A549 (cell line): Measurements from ENCODE around the gene LAMC3. TPM values are rescaled to one million over a fixed set of nuclear protein-coding genes. Genes with fewer than 3 reads are reported as not detected.

ENCODE experiments used
- ATAC-seq, 2 experiments: fragments of 200-7000 bp in 1 of 2; fragments of >200 bp in 1 of 2; cut with Nextera tagmentation in 1 of 2; cut with Tn5 transposase in 1 of 2; 3 replicates each; pipeline versions ENCODE4 v1.8.0 to v1.9.1; 2018 to 2020; ENCODE audit warnings: mild to moderate bottlenecking in 1 of 2, moderate library complexity in 1 of 2
- CTCF ChIA-PET: fragments of 300-600 bp; sonication (Branson Sonifier 250); formaldehyde crosslinking; extraction: SDS; loops from one replicate; lab custom pipeline; 2021; ENCODE audit warnings: antibody characterized with exemption, inconsistent platforms; lab: Yijun Ruan, JAX
- POLR2A ChIA-PET: fragments of 350-600 bp; formaldehyde crosslinking; extraction: SDS; loops from one replicate; lab custom pipeline; 2021; ENCODE audit warnings: antibody characterized with exemption, inconsistent platforms; lab: Yijun Ruan, JAX
- DNase-seq, 2 experiments: peaks; one replicate each; pipeline versions ENCODE4 v3.0.0 to v3.0.0-alpha.2; 2011 to 2016; ENCODE audit warnings: low read depth in 1 of 2, low spot score in 1 of 2
- FAIRE-seq: peaks from 2 replicates; lab custom pipeline; 2011; peaks lifted over from hg19 to GRCh38; lab: Jason Lieb, UNC
- H3K27ac ChIP-seq, 2 experiments: fragments of >200 bp; sonication (Bioruptor Twin); formaldehyde crosslinking; 3 replicates each; pipeline ENCODE4 v1.5.1; 2016 to 2017
- H3K4me1 ChIP-seq: fragments of >200 bp; sonication (Bioruptor Twin); formaldehyde crosslinking; 3 replicates; pipeline ENCODE4 v1.6.1; 2016
- H3K4me2 ChIP-seq: fragments of >200 bp; sonication (Bioruptor Twin); formaldehyde crosslinking; 3 replicates; pipeline ENCODE4 v1.6.1; 2016
- H3K4me3 ChIP-seq: fragments of >200 bp; sonication (Bioruptor Twin); formaldehyde crosslinking; 3 replicates; pipeline ENCODE4 v1.5.1; 2016
- H3K9me3 ChIP-seq: fragments of >200 bp; sonication (Bioruptor Twin); formaldehyde crosslinking; 3 replicates; pipeline ENCODE4 v1.6.1; 2016
- BHLHE40 ChIP-seq: IDR thresholded peaks from 2 replicates; pipeline ENCODE4 v1.6.1; 2012; ENCODE audit warnings: low read depth, low read length, inconsistent platforms
- CBX2 ChIP-seq: fragments of 200-600 bp; sonication (generic); IDR thresholded peaks from 2 replicates; pipeline ENCODE4 v1.6.1; 2016; ENCODE audit warnings: low read depth, mild to moderate bottlenecking, borderline replicate concordance
- CEBPB ChIP-seq, 2 experiments: fragments of >200 bp in 1 of 2; sonication (Bioruptor Twin) in 1 of 2; formaldehyde crosslinking in 1 of 2; IDR thresholded peaks; 2 replicates each; pipeline ENCODE4 v1.6.1; 2012 to 2016
- CHD2 ChIP-seq: fragments of 150-350 bp; IDR thresholded peaks from 2 replicates; pipeline ENCODE4 v1.6.1; 2014; ENCODE audit warnings: low read length; ENCODE audit not compliant: partially characterized antibody
- CHD4 ChIP-seq: fragments of 200-600 bp; sonication (generic); IDR thresholded peaks from 2 replicates; pipeline ENCODE4 v1.6.1; 2016; ENCODE audit warnings: antibody characterized with exemption, mild to moderate bottlenecking, borderline replicate concordance
- E2F6 ChIP-seq: IDR thresholded peaks from 2 replicates; pipeline ENCODE4 v1.6.1; 2012; ENCODE audit warnings: low read depth, borderline replicate concordance
- EHF ChIP-seq: fragments of 250-450 bp; sonication (Bioruptor Pico); IDR thresholded peaks from 2 replicates; pipeline ENCODE4 v1.5.0; 2020; ENCODE audit warnings: mild to moderate bottlenecking
- EHMT2 ChIP-seq: fragments of 200-600 bp; sonication (generic); IDR thresholded peaks from 2 replicates; pipeline ENCODE4 v1.6.1; 2016; ENCODE audit warnings: antibody characterized with exemption, low read depth, mild to moderate bottlenecking, moderate library complexity
- ELK1 ChIP-seq: fragments of 150-350 bp; IDR thresholded peaks from 2 replicates; pipeline ENCODE4 v1.6.1; 2014; ENCODE audit warnings: low read depth, mild to moderate bottlenecking, low read length
- ESRRA ChIP-seq: fragments of 150-350 bp; IDR thresholded peaks from 2 replicates; pipeline ENCODE4 v1.6.1; 2014; ENCODE audit warnings: mild to moderate bottlenecking, low read length, borderline replicate concordance
- FOXS1 ChIP-seq: fragments of 250-450 bp; sonication (Bioruptor Pico); IDR thresholded peaks from 2 replicates; pipeline ENCODE4 v1.5.0; 2020; ENCODE audit warnings: mild to moderate bottlenecking, moderate library complexity
- HDAC2 ChIP-seq: fragments of 200-600 bp; sonication (generic); IDR thresholded peaks from 2 replicates; pipeline ENCODE4 v1.6.1; 2016
- HES2 ChIP-seq: fragments of >200 bp; sonication (Bioruptor Twin); formaldehyde crosslinking; IDR thresholded peaks from 2 replicates; pipeline ENCODE4 v1.6.1; 2016
- HOXB13 ChIP-seq: fragments of 250-450 bp; sonication (Bioruptor Pico); IDR thresholded peaks from 2 replicates; pipeline ENCODE4 v1.5.0; 2020; ENCODE audit warnings: low read depth, mild to moderate bottlenecking, moderate library complexity
- JUN ChIP-seq, 2 experiments: fragments of >200 bp; sonication (Bioruptor Twin); formaldehyde crosslinking; IDR thresholded peaks; 2 replicates in 1 of 2; 3 replicates in 1 of 2; pipeline ENCODE4 v1.6.1; 2016 to 2017
- MAFK ChIP-seq: fragments of 450-650 bp; IDR thresholded peaks from 2 replicates; pipeline ENCODE4 v1.6.1; 2014; ENCODE audit not compliant: partially characterized antibody
- MAZ ChIP-seq: fragments of 150-350 bp; IDR thresholded peaks from 2 replicates; pipeline ENCODE4 v1.6.1; 2014; ENCODE audit warnings: antibody characterized with exemption, low read depth, low read length, borderline replicate concordance
- MYC ChIP-seq: IDR thresholded peaks from 2 replicates; pipeline ENCODE4 v1.6.1; 2012; ENCODE audit warnings: mild to moderate bottlenecking, inconsistent platforms, low read length, improper control_type of control experiment, borderline replicate concordance
- NFE2L2 ChIP-seq: fragments of 150-350 bp; conservative IDR thresholded peaks from 2 replicates; pipeline ENCODE4 v1.6.1; 2014; ENCODE audit warnings: low read length
- NR3C1 ChIP-seq: fragments of >200 bp; sonication (Bioruptor Twin); formaldehyde crosslinking; IDR thresholded peaks from 3 replicates; pipeline ENCODE4 v1.6.1; 2017
- RAD21 ChIP-seq, 2 experiments: fragments of >200 bp in 1 of 2; sonication (Bioruptor Twin) in 1 of 2; formaldehyde crosslinking in 1 of 2; IDR thresholded peaks in 1 of 2; conservative IDR thresholded peaks in 1 of 2; 2 replicates in 1 of 2; 3 replicates in 1 of 2; pipeline ENCODE4 v1.6.1; 2012 to 2018; ENCODE audit warnings: inconsistent platforms in 1 of 2
- TP53 ChIP-seq: fragments of 250-450 bp; sonication (Bioruptor Pico); IDR thresholded peaks from 2 replicates; pipeline ENCODE4 v1.5.0; 2021; ENCODE audit warnings: mild to moderate bottlenecking, moderate library complexity
- ZC3H11A ChIP-seq: fragments of 450-650 bp; IDR thresholded peaks from 2 replicates; pipeline ENCODE4 v1.6.1; 2014; ENCODE audit warnings: antibody characterized with exemption, mild to moderate bottlenecking
- WGBS: methylation state at CpG from one replicate; pipeline ENCODE4 v1.1.6; 2017; ENCODE audit errors: missing lambda C conversion rate; 5-methylcytosine and 5-hydroxymethylcytosine counted together
- polyA plus RNA-seq, 4 experiments: library from polyadenylated mRNA; depleted of rRNA in 3 of 4; stranded (reverse); fragments of >200 nt; fragmentation: RNase III in 1 of 4; extraction: RNeasy Plus Mini Kit Qiagen cat#74134 plus additional on column Dnase treatment in 1 of 4; gene quantifications; 2 replicates in 3 of 4; 3 replicates in 1 of 4; pipeline ENCODE4 v1.2.3, GENCODE V29; 2011 to 2017
- TF ChIP-seq, protein P1 (sequence below): fragments of 250-450 bp; sonication (Bioruptor Pico); IDR thresholded peaks from 2 replicates; pipeline ENCODE4 v1.5.0; 2021; ENCODE audit warnings: mild to moderate bottlenecking, moderate library complexity, borderline replicate concordance

The LAMC3 gene
- polyA plus RNA-seq, 2 of the 4 experiments (the other 2 are of a cell fraction): 1.0 to 1.5 TPM

DNA sequence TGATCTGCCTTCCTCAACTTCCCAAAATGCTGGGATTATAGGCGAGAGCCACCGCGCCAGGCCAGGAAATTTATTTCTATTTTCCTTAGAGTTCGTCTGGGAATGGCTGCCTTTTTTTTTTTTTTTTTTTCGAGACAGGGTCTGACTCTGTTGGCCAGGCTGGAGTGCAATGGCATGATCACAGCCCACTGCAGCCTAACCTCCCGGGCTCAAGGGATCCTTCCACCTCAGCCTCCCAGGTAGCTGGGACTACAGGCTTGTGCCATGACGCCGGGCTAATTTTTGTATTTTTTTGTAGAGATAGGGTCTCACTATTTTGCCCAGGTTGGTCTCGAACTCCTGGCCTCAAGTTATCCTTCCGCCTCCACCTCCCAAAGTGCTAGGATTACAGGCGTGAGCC lies 888 bp upstream of the LAMC3 start:
- POLR2A ChIA-PET: no interaction called here
- no peak for FAIRE-seq
- 78% methylated on average over 11 of the region's 11 CpGs for WGBS
- no peak for DNase-seq
- H3K4me1 ChIP-seq: peaks cover 4% of the 10 kb centered on the region; the same call in 1 of the 3 replicates
- no peaks in the 10 kb centered on the region for H3K9me3 ChIP-seq
- CTCF ChIA-PET: interaction anchor here (0.5 to 19.3 kb wide), 11 partner anchors 11 to 328 kb away, joined by 3 to 286 read pairs (median 4); no protein-coding TSS in a partner anchor
- H3K4me3 ChIP-seq: no peak overlapping the region
- no peak for ATAC-seq
- no peak overlapping the region for H3K27ac ChIP-seq
- TF ChIP-seq EHF (CRISPR knock-in tag): no peak
- H3K4me2 ChIP-seq: peak overlapping the region; percentile 91; the same call in 2 of the 3 replicates

DNA sequence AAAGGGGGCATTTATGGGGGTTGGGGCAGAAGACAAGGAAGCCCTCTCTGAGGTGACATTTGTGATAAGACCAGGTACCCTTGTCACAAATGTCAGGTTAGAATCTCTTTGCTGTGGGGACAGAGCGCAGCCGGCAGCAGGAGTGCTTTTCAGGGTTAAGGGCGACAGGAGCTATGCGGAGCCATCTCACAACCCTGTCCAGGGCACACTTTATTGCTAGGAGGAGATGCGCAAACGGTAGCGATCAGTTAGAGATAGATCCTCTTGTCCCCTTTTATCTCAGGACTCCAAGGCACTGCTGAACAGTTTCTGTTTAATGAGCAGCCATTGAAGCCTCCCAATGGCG lies 438 bp upstream of the LAMC3 start:
- peak overlapping the region; percentile 91 for H3K4me2 ChIP-seq
- TF ChIP-seq CHD4: no peak
- TF ChIP-seq JUN (IDR thresholded peaks at IDR 0.05): no peak
- no peak for TF ChIP-seq HDAC2
- TF ChIP-seq E2F6: no peak
- TF ChIP-seq HES2: no peak
- TF ChIP-seq ELK1: no peak
- TF ChIP-seq MAZ: no peak
- TF ChIP-seq CBX2: no peak
- TF ChIP-seq RAD21 (conservative IDR thresholded peaks at IDR 0.05 in 1 of 2, IDR thresholded peaks at IDR 0.05 in 1 of 2): no peak
- TF ChIP-seq MAFK: no peak
- no peak for TF ChIP-seq MYC
- TF ChIP-seq HOXB13: no peak
- TF ChIP-seq, all 56 proteins: peak for 0
- 23% methylated on average over 8 of the region's 8 CpGs for WGBS
- DNase-seq (no peak), FAIRE-seq (no peak), ATAC-seq (peak; percentile 48 to 66)
- CTCF ChIA-PET: interaction anchor here (0.5 to 19.3 kb wide), 10 partner anchors 11 to 328 kb away, joined by 3 to 286 read pairs (median 5); no protein-coding TSS in a partner anchor
- Histone ChIP-seq H3K4me1 (peaks cover 4% of the 10 kb centered on the region; the same call in 1 of the 3 replicates), H3K9me3 (no peaks in the 10 kb centered on the region), H3K4me3 (peak overlapping the region; percentile 54), H3K27ac (peak overlapping the region; percentile 56 to 82; a peak in 5 of 6 replicates)
- POLR2A ChIA-PET: no interaction called here

DNA sequence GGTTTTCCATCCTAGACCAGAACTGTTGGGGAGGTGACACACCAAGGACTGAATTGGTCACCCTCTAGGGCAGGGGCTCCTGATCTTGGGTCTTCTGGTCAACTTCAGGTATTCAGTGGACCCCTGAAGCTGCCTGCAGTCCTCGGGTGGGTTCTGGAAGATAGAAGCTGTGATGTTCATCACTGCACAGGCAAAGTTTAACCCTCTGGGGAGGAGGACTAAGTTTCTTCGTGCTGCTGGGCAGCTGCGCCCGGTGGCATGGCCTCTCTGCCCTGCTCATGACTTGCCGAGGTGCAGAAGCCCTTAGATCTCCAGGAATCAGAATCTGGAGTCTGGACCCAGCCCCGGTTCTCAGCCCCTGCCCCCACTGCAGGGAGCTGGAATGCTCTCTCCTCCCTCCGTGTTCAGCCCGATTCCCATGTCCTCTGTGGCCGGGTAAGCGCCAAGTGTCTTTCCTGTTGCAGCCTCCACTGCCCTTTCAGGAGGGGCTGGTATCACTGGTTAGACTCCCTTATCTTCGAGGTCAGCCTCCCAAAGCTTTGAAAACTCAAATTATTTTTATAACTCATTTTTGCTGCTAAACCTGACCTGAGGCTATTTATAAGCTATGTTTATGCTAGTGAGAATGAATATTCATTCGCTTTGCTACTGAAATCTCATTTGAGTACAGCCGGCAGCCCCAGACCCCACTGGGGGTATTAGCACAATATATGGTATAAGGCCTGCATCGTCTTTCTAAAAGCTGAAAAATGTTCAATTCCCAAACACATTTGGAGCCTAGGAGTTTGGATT lies 1.7 kb downstream of the LAMC3 start:
- no peak overlapping the region for H3K27ac ChIP-seq
- ATAC-seq (no peak), FAIRE-seq (no peak), DNase-seq (no peak)
- H3K4me3 ChIP-seq: no peak overlapping the region
- H3K9me3 ChIP-seq: no peaks in the 10 kb centered on the region
- CTCF ChIA-PET: interaction anchor here (0.5 to 8.0 kb wide), 16 partner anchors 11 to 467 kb away, joined by 3 to 70 read pairs (median 5); no protein-coding TSS in a partner anchor
- POLR2A ChIA-PET: interaction anchor here (0.6 to 0.8 kb wide), 2 partner anchors 9 to 326 kb away, joined by 3 to 7 read pairs; no protein-coding TSS in a partner anchor
- no peak overlapping the region for H3K4me2 ChIP-seq
- 82% methylated on average over 14 of the region's 14 CpGs for WGBS
- peaks cover 4% of the 10 kb centered on the region; the same call in 1 of the 3 replicates for H3K4me1 ChIP-seq
- TF ChIP-seq CHD4 (no peak), NR3C1 (no peak), HES2 (no peak), ZC3H11A (no peak), TP53 (CRISPR knock-in tag) (no peak), EHMT2 (no peak), NFE2L2 (no peak), ESRRA (no peak), BHLHE40 (no peak), FOXS1 (no peak), CHD2 (no peak), CEBPB (IDR thresholded peaks at IDR 0.05) (no peak), E2F6 (no peak)
- TF ChIP-seq, protein P1, sequence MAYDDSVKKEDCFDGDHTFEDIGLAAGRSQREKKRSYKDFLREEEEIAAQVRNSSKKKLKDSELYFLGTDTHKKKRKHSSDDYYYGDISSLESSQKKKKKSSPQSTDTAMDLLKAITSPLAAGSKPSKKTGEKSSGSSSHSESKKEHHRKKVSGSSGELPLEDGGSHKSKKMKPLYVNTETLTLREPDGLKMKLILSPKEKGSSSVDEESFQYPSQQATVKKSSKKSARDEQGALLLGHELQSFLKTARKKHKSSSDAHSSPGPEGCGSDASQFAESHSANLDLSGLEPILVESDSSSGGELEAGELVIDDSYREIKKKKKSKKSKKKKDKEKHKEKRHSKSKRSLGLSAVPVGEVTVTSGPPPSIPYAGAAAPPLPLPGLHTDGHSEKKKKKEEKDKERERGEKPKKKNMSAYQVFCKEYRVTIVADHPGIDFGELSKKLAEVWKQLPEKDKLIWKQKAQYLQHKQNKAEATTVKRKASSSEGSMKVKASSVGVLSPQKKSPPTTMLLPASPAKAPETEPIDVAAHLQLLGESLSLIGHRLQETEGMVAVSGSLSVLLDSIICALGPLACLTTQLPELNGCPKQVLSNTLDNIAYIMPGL (CRISPR knock-in tag): no peak
